GM20000 (cell line): Measurements from ENCODE around the gene ZSCAN16.
"Not testable (repeated sequence)": the region's sequence is repeated elsewhere in the genome, so short reads cannot be mapped to it uniquely, and the experiment has no call there.

ENCODE experiments used
- DNase-seq: peaks from one replicate; pipeline ENCODE4 v3.0.0; 2012; ENCODE audit warnings: low spot score
- CTCF ChIP-seq: IDR thresholded peaks from 2 replicates; pipeline ENCODE4 v1.5.1; 2012; ENCODE audit warnings: mild to moderate bottlenecking, control low read depth; ENCODE audit errors: extremely low read depth, missing control alignments

Gene ZSCAN16

GRCh38 chr6:28117386-28118050 is 6.9 kb upstream of the ZSCAN16 start:
- TF ChIP-seq CTCF, result no peak
- no peak for DNase-seq

- DNase-seq, result no peak
- TF ChIP-seq CTCF, result no peak
These were observed 6.2 kb upstream of the ZSCAN16 start for GRCh38 chr6:28118217-28118616.

- TF ChIP-seq CTCF, result no peak
These were observed 2.5 kb upstream of the ZSCAN16 start for GRCh38 chr6:28121876-28122275.

GRCh38 chr6:28122283-28122682 is 2.1 kb upstream of the ZSCAN16 start:
- DNase-seq, result not testable (repeated sequence)

More at GRCh38 chr6:28121876-28122275, 2.5 kb upstream of the ZSCAN16 start:
- no peak for DNase-seq

GRCh38 chr6:28124971-28125353 is 553 bp downstream of the ZSCAN16 start:
- no peak for DNase-seq
- no peak for TF ChIP-seq CTCF

- TF ChIP-seq CTCF, result no peak
- no peak for DNase-seq
These were observed 992 bp downstream of the ZSCAN16 start for GRCh38 chr6:28125401-28125800.

GRCh38 chr6:28134015-28134414 is 9.6 kb downstream of the ZSCAN16 start:
- no peak for DNase-seq
- TF ChIP-seq CTCF, result peak; percentile 33

GRCh38 chr6:28134716-28135115 is 10.3 kb downstream of the ZSCAN16 start:
- DNase-seq, result no peak
- no peak for TF ChIP-seq CTCF
